GM19455 (cell line): ENCODE data around the gene PSORS1C1.

Source experiments
- ATAC-seq: cut with Tn5 transposase; IDR thresholded peaks from one replicate; pipeline ENCODE4 v1.9.1; 2021; ENCODE audit not compliant: unreplicated experiment

Gene PSORS1C1

DNA sequence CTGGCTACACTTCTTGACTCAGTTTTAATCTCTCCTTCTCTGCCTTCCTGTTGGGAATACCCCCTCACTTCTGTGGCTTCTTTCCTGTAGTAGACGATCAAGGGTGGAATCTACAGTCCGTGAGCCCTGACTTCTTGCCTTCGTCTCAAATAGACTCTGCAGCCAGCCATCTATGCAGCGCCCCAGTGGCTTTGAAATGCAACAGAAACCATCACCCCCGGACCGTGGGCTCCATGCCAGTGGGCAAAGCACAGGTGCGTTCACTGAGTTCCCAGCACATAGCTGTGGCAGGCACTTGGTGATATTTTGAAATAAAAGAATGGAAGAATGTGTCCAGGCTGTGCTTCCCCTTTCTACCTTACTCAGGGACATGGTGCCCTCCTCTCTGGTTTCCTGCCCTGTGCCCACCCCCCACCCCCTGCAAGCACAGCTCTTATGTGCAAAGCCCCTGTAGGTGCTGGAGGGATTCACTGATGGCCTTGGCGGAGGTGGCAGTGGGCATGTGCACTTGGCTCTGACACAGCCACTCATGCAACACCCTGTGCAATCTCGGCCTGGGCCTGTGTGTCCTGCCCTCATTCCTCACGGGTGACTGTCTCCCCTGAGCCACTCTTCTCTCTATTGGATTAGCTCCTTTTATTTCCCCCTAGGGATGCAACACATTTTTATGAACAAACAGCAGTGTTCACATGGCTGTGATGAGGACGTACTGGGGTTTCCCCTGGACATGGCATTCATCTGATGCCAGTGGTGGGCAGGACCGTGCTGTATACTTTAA is 11.2 kb downstream of the PSORS1C1 start:
- ATAC-seq, result no peak

DNA sequence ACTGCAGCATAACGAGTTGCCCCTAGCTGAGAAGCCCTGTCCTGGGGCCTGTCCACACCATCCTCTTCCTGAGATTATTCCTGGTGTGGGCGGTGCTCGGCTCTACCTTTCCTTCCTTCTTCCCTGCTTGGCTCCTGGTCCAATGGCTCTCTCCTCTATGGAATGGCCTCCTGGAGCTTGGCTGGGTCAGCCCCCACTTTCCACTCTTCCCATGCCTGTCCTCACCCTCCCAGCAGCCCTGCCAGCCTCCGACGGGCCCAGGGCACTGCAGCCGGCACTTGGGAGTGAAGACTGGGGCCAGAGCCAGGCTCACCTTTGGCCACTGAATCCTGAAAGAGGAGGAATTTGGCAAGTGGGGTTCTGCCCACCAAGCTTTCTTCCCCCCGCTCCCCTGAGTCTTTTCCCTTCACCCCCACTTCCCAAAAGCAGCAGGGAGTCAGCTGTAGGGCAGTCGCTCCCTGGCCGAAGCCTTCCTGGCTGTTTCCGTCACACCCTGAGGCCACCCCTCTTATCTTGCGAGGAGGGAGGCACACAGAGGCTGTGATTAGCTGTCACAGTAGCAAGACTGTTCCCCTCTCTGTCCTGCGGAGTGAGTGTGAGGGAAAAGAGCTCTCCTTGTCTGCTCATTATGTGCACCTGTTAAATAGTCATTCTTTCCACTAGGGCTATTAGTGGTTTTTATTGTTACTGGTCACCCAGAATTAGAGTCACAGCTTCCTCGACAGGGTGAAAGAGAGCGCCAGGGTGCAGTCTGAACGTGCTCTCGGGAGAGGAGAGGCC is 12.0 kb downstream of the PSORS1C1 start:
- ATAC-seq, result no peak

DNA sequence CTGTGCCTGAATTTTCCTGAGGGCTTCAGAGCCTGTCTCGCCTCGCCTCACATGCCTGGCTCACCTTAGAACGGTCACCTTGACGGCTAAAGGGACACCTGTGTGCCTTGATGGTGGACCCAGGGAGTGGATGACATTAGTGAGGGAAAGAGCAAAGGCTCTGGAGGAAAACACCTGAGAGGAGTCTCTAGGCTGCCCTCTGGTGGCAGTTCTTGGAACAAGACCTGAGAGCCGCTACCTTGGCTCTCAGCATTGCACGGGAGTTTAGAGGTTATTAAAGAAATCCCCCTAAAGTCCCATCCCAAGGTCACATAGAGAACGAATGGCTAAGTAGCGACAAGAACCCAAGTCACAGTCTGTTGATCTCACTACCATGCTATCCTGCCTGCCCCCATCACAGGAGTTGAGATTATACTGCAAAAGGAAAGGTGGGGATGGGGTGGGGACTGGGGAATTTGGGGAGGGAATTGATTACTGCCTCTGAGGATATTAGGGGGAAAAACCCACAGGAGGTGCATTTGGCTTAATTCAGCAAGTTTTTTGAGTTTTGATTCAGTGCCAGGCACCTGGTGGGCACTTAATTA is 13.6 kb downstream of the PSORS1C1 start:
- no peak for ATAC-seq

DNA sequence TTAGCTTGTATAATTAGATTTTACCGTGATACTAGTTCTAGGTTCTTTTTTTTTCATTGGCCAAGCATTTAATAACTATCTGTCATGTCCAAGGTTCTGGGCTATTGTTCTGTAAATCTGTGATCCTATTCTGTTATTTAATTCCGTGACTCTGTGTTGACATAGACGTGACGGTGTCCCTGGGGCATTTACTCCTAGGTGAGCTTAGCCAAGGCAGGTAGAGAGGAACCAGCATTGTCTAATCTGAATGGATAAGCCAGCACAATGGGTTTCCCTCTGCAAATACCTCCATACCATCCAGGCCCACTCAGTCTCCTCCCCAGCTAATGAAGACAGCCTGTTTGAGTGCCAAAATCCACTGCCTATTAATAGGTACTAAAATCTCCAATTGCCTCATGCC is 14.5 kb downstream of the PSORS1C1 start:
- ATAC-seq, result no peak

DNA sequence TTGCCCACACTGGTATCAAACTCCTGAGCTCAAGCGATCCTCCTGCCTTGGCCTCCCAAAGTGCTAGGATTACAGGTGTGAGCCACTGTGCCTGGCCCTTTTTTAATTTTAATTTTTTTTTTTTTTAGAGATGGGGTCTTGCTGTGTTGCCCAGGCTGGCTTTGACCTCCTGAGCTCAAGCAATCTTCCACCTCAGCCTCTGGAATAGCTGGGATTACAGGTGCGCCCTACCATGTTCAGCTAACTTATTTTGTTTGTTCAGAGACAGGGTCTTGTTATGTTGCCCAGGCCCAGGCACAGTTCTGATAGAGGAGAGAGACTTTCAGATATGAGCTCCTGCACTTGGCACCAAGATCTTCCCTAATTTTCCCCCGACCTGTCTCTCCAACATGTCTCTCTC is 16.2 kb downstream of the PSORS1C1 start:
- no peak for ATAC-seq

DNA sequence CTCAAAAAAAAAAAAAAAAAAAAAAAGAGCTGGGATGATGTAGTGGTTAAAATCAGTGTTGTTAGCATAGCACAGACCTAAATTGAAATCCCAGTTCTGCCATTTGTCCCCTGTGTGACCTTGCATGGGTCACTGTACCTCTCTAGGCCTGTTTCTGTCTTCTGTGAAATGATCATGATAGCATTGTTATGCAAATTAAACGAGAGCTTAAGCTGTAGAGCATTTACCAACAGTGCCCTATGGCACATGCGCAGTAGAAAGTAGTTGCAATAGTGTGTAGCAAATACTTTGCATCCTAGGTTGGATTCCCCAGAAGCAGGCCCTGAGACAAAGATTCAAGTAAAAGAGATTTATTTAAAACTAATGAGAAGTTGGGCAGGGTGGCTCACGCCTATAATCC is 17.0 kb downstream of the PSORS1C1 start:
- no peak for ATAC-seq

DNA sequence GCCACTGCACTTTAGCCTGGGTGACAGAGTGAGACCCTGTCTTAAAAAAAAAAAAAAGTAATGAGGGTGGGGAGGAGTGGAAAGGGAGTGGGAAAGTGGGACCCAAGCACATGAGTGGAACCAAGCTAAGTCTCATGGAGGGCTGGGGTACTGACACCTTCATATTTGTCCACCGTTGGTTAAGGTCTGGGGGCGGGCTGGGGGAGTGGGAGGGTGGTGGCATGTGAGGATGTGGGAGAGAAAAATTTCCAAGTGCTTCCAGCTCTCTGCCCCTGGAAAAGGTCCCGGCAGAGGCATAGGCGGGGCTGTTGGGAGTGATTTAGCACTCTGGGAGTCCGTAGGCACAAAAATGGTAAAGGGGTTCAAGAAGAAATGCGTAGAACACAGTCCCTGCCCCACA is 18.2 kb downstream of the PSORS1C1 start:
- ATAC-seq, result no peak

DNA sequence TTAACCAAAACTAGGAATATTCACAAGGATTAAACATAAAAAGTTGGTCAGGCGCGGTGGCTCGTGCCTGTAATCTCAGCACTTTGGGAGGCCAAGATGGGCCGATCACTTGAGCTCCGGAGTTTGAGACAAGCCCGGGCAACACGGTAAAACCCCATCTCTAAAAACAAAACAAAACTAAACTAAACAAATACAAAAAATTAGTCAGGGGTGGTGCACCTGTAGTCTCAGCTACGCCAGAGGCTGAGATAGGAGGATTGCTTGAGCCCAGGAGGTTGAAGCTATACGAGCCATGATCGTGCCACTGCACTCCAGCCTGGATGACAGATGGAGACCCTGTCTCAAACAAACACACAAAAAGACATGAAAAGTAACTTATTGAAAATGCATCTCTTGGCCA is 21.1 kb downstream of the PSORS1C1 start:
- ATAC-seq, result no peak

DNA sequence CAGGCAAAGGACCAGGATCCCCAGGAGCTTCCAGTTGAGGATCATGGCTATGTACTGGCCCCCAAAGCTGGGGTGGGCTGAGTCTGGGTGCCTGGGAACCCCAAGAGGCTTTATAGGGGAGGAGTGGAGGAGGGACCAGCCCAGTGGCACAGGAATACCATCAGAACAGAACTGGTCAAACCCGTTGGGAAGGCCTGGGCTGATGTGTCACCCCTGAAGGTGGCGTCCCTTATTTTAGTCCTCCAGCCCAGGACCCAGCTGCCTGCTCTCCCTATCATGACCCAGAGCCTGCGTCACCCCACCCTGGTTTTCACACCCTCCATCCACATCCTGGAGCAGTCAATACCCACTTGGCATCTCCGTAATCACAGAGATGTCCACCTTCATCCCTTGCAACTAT is 24.4 kb downstream of the PSORS1C1 start, which contains the start of gene PSORS1C2:
Gene PSORS1C2 (minus strand): TSS at position 85 of the 400 bp plus-strand sequence. CDS start 40 bp downstream, at position 45.
- ATAC-seq, result no peak

DNA sequence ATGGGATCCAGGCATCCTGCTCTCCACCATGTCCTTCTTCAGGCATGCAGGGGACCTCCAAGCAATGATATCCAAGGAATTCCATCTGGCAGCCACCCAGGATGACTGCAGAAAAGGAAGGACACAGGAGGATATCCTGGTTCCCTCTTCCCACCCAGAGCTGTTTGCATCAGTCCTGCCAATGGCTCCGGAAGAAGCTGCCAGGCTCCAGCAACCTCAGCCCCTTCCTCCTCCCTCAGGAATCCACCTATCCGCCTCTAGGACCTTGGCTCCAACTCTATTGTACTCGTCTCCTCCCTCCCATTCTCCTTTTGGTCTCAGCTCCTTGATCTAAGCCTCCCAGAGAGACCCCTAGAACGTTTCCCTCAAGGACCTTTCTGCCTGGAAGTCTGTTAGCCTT is 25.0 kb downstream of the PSORS1C1 start:
- ATAC-seq, result no peak

DNA sequence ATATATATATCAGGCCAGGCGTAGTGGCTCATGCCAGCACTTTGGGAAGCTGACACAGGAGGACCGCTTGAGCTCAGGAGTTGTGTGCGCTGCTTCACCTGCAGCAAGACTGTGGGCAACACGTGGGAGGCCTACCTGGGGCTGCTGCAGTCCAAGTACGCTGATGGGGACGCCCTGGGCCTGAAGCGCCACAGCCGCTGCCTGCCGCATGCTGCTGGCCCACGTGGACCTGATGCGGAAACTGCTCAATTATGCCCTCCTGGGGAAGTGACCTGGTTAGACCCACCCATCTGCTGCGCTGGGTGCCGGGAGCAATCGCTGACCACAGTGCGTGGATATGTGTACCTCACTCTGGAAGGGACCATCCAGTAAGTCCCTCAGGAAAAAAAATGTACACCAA is 26.0 kb downstream of the PSORS1C1 start:
- no peak for ATAC-seq

DNA sequence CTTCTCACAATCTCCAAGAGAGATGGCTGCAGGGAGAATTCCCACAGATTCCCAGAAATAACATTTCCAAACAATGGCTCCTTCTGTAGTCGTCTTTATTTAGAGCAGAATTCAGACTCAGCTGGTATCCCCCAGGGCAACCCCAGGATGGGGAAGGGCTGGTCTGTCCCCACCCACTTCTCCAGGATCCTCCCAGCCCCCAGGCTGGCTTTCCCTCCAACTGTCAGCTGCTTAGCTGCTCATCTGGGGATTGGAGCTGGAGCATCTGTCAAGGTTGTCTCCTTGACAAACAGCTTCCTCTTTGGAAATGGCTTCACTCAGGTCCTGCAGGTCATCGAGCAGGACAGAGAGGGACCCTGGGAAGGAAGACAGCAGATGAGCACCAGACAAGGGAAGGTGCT is 27.8 kb downstream of the PSORS1C1 start:
- ATAC-seq, result no peak

DNA sequence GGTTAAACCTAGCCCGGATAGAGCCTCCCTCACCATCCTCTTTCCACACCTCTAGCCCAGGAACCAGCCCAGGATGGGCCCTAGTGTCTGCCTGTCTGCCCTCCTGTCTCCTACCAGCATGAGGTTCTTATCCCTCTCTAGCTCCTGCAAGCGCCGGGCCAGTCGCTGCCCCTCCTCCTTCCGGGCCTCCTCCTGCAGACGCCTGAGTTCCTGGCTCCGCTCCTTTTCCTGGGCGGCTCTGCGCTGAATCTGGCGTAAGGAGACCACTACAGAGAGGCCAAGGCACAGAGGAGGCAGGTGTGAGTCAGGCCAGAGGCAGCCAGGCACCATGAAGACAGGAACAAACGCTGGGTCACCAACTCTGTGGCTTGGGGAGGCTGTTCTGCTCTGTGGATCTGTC is 28.5 kb downstream of the PSORS1C1 start:
- ATAC-seq, result no peak

DNA sequence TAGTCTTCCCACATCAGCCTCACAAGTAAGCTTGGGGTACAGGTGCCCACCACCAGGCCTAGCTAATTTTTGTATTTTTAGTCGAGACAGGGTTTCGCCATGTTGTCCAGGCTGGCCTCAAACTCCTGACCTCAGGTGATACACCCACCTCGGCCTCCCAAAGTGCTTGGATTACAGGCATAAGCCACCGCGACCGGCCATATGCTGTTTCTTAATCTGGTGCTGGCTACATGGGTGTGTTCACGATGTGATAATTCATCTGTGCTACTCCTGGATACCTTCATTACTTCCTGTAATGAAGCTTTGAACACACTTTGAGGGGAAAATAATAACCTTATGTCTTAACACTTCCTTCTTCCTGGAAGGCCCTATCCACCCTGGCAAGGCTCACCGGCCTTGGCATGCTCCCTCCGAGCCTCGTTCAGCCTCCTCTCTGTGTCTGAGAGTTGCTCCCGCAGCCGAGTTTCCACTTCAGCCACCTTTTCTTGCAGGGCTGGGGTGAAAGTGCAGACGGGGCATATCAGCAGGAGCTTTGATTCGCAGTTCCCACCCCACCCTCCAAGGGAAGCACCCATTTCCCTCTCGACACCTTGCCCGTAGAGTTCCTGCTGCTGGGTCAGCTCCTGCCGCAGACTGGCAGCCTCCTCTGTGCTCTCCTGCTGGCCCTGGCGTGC is 29.8 kb downstream of the PSORS1C1 start:
- no peak for ATAC-seq

DNA sequence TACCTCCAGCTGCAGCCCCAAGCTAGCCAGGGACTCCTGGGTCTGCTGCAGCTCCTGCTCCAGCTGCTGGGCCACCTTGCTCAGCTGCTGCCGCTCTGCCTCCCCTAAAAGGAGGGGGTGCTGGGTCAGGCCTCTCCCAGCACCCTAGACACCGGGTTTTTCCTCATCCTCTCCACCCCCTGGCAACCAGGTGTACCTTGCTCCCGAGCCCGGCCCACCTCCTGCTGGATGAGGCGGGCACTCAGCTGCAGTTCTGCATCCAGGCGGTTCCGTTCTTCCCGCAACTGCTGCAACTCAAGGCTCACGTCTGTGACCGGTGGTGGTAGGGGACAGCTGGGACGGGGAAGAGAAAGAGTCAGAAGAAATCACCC is 30.4 kb downstream of the PSORS1C1 start:
- ATAC-seq, result no peak

DNA sequence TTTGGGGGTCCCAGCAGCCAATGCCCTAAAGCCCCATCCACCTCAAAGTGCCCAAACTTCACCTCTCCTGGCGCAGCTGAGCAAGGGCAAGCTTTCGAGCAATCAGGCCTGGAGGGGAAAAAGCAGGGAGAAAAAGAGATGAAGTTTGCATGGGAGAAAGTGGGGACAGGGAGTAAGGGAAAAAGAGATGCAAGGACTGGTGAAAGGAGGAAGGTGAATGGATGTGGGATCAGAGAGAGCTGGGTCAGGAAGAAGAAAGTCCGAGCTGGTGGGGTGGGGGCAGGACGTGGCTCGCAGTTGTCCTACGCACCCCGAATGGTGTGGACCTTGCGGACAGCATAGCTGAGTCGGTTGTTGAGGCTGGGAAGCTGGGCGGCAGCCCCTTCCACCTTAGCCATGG is 30.8 kb downstream of the PSORS1C1 start:
- ATAC-seq, result no peak

DNA sequence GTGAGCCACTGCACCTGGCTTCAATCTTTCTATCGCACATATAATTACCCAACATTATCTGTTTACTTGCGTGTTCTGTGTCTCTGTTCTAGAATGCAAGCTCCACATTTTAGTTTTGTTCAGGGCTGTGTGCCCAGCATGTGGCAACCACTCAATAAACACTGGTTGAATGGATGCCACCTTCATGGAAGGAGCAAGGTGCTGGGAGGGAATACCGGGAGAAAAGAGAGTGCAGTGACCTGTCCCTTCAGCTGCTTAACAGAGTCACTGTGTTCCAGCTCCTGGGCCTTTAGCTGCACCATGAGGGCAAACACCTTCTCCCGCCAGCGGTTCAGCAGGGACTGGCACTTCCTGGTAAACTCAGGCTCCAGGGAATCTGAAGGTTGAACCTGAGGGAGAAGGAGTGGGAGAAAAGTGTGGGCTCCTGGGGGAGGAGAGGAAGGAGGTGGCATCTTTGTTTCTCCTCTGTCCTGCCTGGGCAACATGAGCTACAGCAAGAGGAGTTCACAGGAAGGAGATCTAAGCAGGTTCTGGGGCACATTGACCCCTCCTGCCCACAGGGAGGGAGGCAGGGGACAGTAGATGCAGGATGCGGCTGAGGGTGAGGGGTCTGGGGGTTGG is 35.3 kb downstream of the PSORS1C1 start:
- no peak for ATAC-seq

DNA sequence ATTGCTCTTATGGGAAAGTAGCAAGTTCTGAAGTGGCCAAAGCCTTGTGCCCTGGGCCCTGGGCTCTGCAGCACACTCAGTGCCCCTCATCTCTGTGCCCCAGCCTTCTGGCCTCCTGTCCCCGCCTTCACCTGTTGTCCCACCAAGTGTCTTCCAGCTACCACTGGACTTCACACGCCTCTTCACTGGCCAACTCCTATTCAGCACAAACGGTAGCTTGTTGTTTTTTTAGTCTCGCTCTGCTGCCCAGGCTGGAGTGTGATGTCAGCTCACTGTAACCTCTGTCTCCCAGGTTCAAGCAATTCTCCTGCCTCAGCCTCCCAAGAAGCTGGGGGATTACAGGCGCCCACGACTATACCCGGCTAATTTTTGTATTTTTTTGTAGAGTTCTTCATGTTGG is 38.2 kb downstream of the PSORS1C1 start:
- ATAC-seq, result no peak

DNA sequence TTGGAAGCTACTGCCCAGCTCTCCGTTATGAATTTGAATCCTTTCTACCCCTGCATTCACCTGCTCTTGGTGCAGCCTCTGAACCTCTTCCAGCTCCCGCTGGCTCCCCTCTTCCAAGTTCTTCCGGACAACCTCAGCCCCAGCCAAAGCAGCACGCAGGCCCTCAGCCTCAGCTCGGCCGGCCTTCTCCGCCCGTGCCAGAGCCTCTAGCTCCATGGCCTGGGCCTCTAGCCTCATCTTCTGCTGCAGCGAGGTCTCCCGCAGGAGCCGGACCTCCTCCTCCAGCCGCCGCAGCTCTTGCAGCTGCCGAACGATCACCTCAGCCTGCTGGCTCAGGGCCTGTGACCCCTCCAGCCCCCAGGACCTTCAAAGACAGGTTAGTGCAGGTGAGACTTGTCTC is 39.8 kb downstream of the PSORS1C1 start:
- ATAC-seq, result no peak

DNA sequence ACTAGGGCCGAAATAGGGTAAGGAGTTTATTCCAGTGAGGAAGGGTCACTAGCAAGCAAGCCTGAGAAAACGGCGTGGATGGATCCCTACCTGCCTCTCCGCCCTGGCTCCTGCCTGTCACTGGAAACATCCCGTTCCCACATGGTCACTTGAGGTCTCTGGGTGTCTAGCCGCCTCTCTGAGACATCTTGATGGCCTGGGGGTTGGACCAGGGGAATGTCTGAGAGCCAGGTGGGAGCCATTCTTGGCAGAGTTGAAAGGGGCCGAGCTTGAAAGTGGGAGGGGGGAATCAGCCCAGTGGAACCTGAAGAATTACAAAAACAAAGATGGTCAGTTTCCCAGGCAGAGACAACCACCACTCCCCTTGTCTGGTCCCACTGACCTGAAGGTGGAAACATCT is 42.0 kb downstream of the PSORS1C1 start:
- ATAC-seq, result no peak

DNA sequence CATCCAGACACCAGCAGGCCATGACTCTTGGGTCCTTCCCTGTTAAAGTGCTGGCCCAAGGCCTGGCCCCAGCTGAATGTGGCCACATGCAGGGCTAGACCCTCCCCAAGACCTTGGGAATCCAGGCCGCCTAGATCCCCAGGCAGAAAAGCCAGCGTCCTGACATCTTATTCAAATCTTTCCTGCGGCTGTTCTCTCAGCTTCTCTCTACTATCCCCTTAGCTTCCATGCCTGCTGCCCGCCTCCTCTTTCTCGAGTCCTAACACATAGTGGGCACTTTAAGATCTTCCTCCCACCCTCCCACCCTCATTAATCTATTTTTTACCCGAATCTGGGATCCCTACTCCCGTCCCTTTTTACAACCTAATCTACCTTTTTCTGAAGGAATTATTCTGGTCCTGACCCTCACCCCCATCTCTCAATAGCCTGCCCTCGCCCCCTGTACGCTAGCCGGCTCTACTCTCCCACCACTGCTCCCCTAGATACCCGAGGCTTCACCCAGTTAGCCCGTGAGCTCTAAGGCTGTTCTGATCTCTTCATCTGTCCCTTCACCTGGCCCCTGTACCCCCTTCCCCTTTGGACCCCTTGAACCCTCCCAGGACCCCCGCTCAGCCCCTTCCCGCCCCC is 43.0 kb downstream of the PSORS1C1 start, which contains the start of gene CCHCR1:
Gene CCHCR1 (minus strand): TSS at position 290 of the 627 bp plus-strand sequence. CDS start 202 bp downstream, at position 88.
- ATAC-seq, result no peak
